BE2C (cell line): Measurements from ENCODE around the gene PEAR1.

Source experiments
- DNase-seq: peaks from one replicate; pipeline ENCODE4 v3.0.0-alpha.2; 2020
- H3K27me3 ChIP-seq: fragments of 250-450 bp; sonication (Bioruptor Pico); 2 replicates; pipeline ENCODE4 v1.5.1; 2020; ENCODE audit warnings: mild to moderate bottlenecking
- H3K36me3 ChIP-seq: fragments of 250-450 bp; sonication (Bioruptor Pico); 2 replicates; pipeline ENCODE4 v1.5.1; 2020; ENCODE audit warnings: mild to moderate bottlenecking
- H3K4me1 ChIP-seq: fragments of 250-450 bp; sonication (Bioruptor Pico); 2 replicates; pipeline ENCODE4 v1.5.1; 2020
- H3K4me3 ChIP-seq: 2 replicates; pipeline ENCODE4 v1.5.1; 2011; ENCODE audit warnings: low read depth, low read length
- H3K9me3 ChIP-seq: fragments of 250-450 bp; sonication (Bioruptor Pico); 2 replicates; pipeline ENCODE4 v1.5.1; 2020
- CTCF ChIP-seq: IDR thresholded peaks from 2 replicates; pipeline ENCODE4 v1.5.1; 2012; ENCODE audit warnings: mild to moderate bottlenecking, low read depth, low read length

Gene PEAR1

DNA sequence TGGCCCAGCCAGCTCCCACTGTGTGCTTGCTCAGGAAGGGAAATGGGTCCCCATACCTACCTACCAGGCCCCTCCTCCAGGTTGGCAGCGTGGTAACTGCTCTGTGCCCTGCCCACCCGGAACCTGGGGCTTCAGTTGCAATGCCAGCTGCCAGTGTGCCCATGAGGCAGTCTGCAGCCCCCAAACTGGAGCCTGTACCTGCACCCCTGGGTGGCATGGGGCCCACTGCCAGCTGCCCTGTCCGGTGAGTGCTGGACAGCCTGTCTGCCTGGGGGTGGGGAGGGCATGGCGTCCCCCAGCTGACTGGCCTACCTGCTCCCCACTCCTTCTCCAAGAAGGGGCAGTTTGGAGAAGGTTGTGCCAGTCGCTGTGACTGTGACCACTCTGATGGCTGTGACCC lies 16.2 kb downstream of the PEAR1 start:
- no peaks in the 10 kb centered on the region; the same call in 1 of the 2 replicates for H3K9me3 ChIP-seq
- H3K4me1 ChIP-seq = peaks cover 28% of the 10 kb centered on the region

DNA sequence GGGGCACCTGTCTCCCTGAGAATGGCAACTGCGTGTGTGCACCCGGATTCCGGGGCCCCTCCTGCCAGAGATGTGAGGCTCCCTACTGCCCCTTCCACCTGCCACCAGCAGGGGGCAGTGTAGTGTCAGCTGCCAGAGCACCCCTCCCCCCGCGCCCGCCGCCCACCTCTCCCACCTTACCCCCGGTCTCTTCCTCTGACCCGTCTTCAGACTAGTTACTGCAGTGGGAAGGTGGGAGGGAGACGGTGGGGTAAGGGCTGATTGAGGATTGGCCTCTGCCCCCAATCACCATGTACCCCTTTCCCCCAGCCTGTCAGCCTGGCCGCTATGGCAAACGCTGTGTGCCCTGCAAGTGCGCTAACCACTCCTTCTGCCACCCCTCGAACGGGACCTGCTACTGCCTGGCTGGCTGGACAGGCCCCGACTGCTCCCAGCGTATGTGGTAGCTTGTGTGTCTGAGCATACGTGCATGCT lies 16.8 kb downstream of the PEAR1 start:
- H3K4me1 ChIP-seq = peaks cover 32% of the 10 kb centered on the region
- H3K36me3 ChIP-seq = peaks cover 4% of the 10 kb centered on the region
- no peaks in the 10 kb centered on the region for H3K27me3 ChIP-seq
- H3K4me3 ChIP-seq = no peak overlapping the region
- DNase-seq = peak; percentile 69
- TF ChIP-seq CTCF = peak; percentile 79
- H3K9me3 ChIP-seq = no peaks in the 10 kb centered on the region; the same call in 1 of the 2 replicates

More for the DNA sequence above, 16.2 kb downstream of the PEAR1 start:
- DNase-seq = no peak
- Histone ChIP-seq H3K27me3 (no peaks in the 10 kb centered on the region), H3K4me3 (no peak overlapping the region), H3K36me3 (peaks cover under 1% of the 10 kb centered on the region)
- TF ChIP-seq CTCF = no peak

DNA sequence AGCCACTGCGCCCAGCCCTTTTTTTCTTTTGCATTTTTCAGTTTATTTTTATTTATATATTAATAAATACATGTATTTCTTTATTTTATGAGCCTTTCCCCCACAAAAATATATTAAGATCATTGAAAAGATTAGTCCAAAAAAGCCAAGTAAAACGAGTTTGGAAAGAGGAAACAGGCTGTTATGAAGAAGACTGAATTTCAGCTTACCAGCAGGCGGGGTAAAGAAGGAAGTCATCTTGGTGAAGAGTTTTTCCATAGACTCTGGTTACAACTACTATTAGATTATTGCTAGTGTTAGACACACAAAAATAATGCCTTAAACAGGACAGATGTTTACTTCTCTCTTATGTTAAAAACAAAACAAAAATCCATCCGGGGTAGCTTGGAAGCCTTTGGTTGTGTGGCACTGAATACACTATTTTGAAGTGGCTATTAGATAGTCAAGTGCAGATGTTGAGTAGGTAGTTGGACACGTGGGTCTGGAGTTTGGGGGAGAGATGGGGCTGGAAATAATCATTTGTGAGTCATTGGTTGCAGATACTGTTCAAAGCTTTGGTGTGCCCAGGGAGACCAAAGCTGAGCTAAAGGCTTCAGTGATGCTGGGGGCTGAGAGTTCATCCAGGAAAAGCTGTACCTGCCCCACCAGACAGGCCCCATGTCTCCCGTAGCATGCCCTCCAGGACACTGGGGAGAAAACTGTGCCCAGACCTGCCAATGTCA lies 18.2 kb downstream of the PEAR1 start:
- no peak overlapping the region for H3K4me3 ChIP-seq
- no peak for TF ChIP-seq CTCF
- H3K4me1 ChIP-seq = peaks cover 32% of the 10 kb centered on the region
- DNase-seq = no peak
- no peaks in the 10 kb centered on the region for H3K27me3 ChIP-seq
- no peaks in the 10 kb centered on the region; the same call in 1 of the 2 replicates for H3K9me3 ChIP-seq
- H3K36me3 ChIP-seq = peaks cover 4% of the 10 kb centered on the region

DNA sequence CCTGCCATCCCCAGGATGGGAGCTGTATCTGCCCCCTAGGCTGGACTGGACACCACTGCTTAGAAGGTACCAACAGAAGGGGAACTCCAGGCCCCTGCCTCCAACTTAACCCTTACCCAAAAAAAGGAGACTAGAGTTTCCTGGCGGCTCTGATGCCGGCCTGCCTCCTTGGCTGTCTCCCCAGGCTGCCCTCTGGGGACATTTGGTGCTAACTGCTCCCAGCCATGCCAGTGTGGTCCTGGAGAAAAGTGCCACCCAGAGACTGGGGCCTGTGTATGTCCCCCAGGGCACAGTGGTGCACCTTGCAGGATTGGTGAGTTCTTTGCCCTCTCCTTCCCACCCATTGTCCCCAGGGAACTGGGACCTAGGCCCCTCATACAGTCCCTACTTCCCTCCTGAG lies 18.8 kb downstream of the PEAR1 start:
- peaks cover 32% of the 10 kb centered on the region for H3K4me1 ChIP-seq
- no peak for TF ChIP-seq CTCF
- H3K27me3 ChIP-seq = no peaks in the 10 kb centered on the region
- peak overlapping the region; percentile 64; the same call in 1 of the 2 replicates for H3K4me3 ChIP-seq
- no peaks in the 10 kb centered on the region for H3K9me3 ChIP-seq
- H3K36me3 ChIP-seq = peaks cover 4% of the 10 kb centered on the region
- peak; percentile 43 for DNase-seq

GRCh38 chr1:156912861-156913808 lies 19.6 kb downstream of the PEAR1 start:
- Histone ChIP-seq H3K36me3 (peaks cover 4% of the 10 kb centered on the region), H3K9me3 (no peaks in the 10 kb centered on the region), H3K4me3 (peak overlapping the region; percentile 64), H3K4me1 (peaks cover 32% of the 10 kb centered on the region), H3K27me3 (no peaks in the 10 kb centered on the region)
- DNase-seq = peak; percentile 94
- TF ChIP-seq CTCF = peak; percentile 42
